GM12891 (cell line): ENCODE data around the gene MDGA2.
"Not testable (repeated sequence)": the region's sequence is repeated elsewhere in the genome, so short reads cannot be mapped to it uniquely, and the experiment has no call there.

Experiments used
- DNase-seq: peaks from one replicate; pipeline ENCODE4 v3.0.0; 2011; ENCODE audit warnings: low spot score; ENCODE audit not compliant: insufficient read length
- FAIRE-seq: peaks from 2 replicates; lab custom pipeline; 2011; peaks lifted over from hg19 to GRCh38; lab: Jason Lieb, UNC
- PAX5 ChIP-seq: IDR thresholded peaks from 2 replicates; pipeline ENCODE4 v1.6.1; 2011; ENCODE audit warnings: low read length, moderate library complexity, mild to moderate bottlenecking; ENCODE audit not compliant: insufficient read depth, severe bottlenecking
- POLR2A ChIP-seq: IDR thresholded peaks from 2 replicates; pipeline ENCODE4 v1.6.1; 2011; ENCODE audit warnings: low read depth, low read length, control low read depth
- POLR2AphosphoS5 ChIP-seq: IDR thresholded peaks from 2 replicates; pipeline ENCODE4 v1.6.1; 2011; ENCODE audit warnings: low read depth, low read length, control low read depth
- POU2F2 ChIP-seq: IDR thresholded peaks from 2 replicates; pipeline ENCODE4 v1.6.1; 2011; ENCODE audit warnings: low read depth, mild to moderate bottlenecking, control low read depth, low read length, moderate library complexity
- SPI1 ChIP-seq: IDR thresholded peaks from 2 replicates; pipeline ENCODE4 v1.6.1; 2011; ENCODE audit warnings: low read depth, low read length, control low read depth
- TAF1 ChIP-seq: IDR thresholded peaks from 2 replicates; pipeline ENCODE4 v1.6.1; 2011; ENCODE audit warnings: low read depth, low read length, control low read depth

The MDGA2 gene

DNA sequence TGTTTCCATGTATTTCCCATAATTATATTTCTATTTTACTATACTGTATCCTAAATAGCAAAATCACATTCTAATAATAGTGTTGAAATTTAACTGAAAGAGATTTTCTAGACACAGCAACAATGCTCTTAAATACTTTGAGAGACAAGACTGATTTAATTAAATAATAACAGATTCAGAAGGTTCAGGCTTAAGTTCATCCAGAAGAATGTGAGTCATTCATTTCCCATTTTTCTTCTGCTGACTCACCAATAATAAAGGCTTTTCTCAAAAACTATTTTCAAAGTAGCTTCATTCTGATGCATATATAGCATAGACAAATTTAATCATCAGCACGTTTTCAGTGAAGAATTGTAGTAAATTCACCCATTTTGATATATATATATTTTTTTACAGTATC, 481.4 kb downstream of the MDGA2 start:
- DNase-seq: no peak
- FAIRE-seq: no peak
- no peak for TF ChIP-seq POU2F2
- TF ChIP-seq POLR2AphosphoS5: no peak
- no peak for TF ChIP-seq POLR2A
- no peak for TF ChIP-seq TAF1
- no peak for TF ChIP-seq SPI1
- no peak for TF ChIP-seq PAX5

DNA sequence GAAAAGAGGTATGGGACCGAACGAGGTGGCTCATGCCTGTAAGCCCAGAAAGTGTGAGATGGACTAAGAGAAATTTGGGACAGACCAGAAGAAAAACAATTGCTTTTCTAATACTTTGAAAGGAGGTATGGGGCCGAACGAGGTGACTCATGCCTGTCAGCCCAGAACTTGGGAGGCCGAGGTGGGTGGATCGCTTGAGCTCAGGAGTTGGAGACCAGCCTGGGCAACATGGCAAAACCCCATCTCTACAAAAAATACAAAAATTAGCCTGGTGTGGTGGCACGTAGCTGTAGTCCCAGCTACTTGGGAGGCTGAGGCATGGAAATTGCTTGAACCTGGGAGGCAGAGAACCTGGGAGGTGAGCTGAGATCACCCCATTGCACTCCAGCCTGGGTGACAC, 483.2 kb downstream of the MDGA2 start:
- not testable (repeated sequence) for DNase-seq, FAIRE-seq

DNA sequence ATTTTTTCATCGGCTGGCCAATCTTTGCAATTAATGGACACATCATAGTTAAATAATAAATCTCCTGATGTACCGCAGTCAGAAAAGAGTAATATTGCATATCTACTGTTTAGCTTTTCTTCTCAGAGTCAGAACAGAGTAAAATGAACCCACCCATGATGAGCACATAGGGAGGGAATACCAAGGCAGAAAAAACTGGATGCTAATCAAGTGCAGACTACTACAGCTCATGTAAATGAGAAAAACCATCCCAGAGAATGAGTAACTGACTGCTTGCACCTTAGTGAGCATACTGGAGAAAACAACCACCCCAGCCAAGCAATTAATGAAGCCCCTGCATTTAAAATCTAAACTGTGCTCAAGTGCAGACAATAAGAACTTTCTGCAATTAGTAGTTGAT, 483.7 kb downstream of the MDGA2 start:
- no peak for TF ChIP-seq POLR2AphosphoS5
- TF ChIP-seq TAF1: no peak
- TF ChIP-seq POLR2A: no peak
- DNase-seq (no peak), FAIRE-seq (no peak)

DNA sequence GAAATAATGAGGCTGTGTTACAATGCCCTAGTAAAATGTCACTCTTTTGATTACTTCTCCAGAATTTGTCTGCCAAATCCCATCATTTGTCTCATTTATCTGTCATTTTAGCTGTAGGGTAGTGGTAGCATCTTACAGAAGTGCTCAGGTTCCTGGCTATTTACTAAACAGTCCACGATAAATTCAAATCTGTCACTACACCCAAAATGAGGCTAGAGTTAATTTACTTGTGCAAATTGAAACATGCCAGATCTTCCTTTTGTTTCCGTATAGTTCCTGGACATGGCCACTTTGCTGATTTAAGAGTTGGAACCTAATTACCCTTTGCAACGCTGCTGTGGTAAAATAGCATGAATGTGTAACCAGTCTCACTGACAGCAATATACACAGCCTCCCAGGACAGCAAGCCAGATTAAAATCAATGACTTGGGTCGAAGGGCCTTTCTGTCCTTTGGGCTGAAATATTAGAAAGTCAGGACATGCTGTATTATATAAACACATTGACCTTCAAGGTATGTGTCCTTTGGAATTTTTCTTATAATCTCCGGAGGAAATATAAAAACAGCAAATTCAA, 485.4 kb downstream of the MDGA2 start:
- TF ChIP-seq SPI1 (no peak), POU2F2 (no peak), TAF1 (no peak), POLR2A (no peak), POLR2AphosphoS5 (no peak)
- no peak for FAIRE-seq
- DNase-seq: no peak

DNA sequence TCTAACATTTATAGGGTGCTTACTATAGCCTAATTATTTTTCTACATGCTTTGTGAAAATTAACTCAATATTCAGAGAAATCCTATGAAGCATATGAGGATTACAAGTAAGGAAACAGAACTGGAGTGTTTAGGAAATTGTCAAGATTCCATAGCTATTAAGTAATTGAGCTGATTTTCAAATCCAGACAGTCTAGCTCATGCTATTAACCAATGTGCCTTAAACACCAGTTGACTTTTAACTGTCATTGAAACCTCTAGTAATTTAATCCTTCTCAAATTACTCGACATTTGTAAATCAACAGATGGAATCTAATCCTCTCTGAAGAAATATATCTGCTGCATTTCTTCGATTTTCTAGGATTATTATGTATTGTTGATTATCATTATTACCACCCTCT, 488.9 kb downstream of the MDGA2 start:
- FAIRE-seq (no peak), DNase-seq (no peak)
- TF ChIP-seq POLR2A: no peak
- TF ChIP-seq TAF1: no peak
- no peak for TF ChIP-seq SPI1
- TF ChIP-seq POU2F2: no peak
- no peak for TF ChIP-seq PAX5
- TF ChIP-seq POLR2AphosphoS5: no peak

DNA sequence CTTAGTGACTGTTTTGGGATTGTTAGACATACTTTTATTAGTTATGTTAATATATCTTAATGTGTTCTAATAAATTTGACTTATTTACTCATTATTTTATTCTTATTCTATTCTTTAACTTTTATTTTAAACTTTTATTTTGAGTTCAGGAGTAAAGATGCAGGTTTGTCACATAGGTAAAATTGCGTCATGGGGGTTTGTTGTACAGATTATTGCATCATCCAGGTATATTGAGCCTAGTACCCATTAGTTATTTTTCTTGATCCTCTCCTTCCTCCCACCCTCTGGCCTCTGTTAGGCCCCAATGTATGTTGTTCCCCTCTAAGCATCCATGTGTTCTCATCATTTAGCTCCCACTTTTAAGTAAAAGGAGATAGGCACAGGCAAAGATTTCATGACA, 495.5 kb downstream of the MDGA2 start:
- FAIRE-seq: no peak
- TF ChIP-seq SPI1: no peak
- no peak for TF ChIP-seq POLR2AphosphoS5
- no peak for TF ChIP-seq POU2F2
- TF ChIP-seq POLR2A: no peak
- TF ChIP-seq PAX5: no peak
- TF ChIP-seq TAF1: no peak
- DNase-seq: no peak

DNA sequence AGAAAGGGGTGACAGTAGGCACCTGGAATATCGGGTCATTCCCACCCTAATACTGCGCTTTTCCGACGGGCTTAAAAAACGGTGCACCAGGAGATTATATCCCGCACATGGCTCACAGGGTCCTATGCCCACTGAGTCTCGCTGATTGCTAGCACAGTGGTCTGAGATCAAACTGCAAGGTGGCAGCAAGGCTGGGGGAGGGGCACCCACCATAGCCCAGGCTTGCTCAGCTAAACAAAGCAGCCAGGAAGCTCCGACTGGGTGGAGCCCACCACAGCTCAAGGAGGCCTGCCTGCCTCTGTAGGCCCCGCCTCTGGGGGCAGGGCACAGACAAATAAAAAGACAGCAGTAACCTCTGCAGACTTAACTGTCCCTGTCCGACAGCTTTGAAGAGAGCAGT, 503.5 kb downstream of the MDGA2 start:
- not testable (repeated sequence) for FAIRE-seq, DNase-seq

DNA sequence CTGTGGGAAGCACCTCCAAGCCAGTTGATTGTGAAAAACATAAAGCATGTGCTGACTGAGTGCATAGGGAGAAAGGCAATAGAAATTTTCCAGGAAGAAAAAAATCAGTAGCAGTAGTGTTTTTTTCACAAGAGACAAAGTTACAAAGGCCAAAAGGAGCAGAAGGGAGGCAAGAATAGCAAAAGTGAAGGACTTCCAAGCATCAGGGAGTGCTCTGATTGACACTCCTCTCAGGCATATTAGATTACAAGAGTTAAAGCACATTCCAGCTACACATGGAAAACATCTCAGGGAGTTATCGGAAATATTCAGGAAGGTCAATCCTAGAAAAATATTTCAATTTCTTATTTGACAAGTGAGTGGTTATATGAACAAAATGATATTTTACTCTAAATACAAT, 508.0 kb downstream of the MDGA2 start:
- TF ChIP-seq POLR2AphosphoS5: no peak
- TF ChIP-seq PAX5: no peak
- TF ChIP-seq POLR2A: no peak
- TF ChIP-seq TAF1: no peak
- TF ChIP-seq SPI1: no peak
- TF ChIP-seq POU2F2: no peak
- DNase-seq (no peak), FAIRE-seq (no peak)

DNA sequence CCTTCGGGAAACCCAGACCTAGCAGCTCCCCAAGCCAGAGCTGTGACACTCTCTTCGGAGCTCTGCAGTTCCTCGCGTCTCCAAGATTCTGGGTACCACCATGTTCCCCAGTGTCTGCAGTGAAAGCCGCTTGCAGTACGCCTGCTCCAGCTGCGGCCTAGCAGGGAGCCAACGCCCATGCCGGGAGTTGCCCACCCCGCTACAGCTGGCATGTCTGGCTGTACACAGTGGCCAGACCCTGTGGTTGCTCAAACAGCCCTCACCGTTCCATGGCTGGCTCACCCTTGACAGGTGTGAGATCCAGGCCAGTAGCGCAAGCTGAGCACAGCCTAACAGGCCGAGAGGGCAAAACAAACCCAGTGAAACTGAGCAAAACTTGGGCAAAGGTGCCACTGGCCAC, 520.0 kb downstream of the MDGA2 start:
- FAIRE-seq: no peak
- TF ChIP-seq TAF1 (no peak), SPI1 (no peak), PAX5 (no peak)
- DNase-seq: no peak

DNA sequence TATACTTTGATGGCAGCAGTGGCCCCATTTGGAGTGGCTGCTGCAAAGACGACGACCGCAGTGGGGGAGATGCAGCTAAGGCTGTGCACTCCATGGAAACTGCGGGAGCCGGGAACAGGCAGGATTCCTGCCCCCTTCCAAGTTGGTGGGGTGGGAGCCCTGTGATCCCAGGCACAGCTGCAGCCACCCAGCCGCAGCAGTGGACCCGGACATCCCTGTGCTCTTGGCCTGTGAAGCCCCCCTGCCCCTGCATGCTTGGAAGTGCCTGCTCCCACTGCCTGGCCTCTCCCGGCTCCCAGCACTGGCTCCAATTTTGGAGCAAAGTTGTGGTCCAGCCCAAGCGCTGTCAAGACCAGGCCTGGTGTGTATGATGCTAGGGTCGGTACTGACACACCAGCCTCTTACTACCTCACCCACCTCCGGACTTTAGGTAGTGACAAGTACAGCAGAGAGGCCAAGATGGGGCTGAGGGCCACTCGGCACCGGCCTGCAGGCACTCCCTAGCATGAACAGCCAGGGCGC, 521.1 kb downstream of the MDGA2 start:
- FAIRE-seq (no peak), DNase-seq (no peak)
- TF ChIP-seq PAX5 (no peak), POLR2A (no peak), TAF1 (no peak), SPI1 (no peak), POU2F2 (no peak), POLR2AphosphoS5 (no peak)

DNA sequence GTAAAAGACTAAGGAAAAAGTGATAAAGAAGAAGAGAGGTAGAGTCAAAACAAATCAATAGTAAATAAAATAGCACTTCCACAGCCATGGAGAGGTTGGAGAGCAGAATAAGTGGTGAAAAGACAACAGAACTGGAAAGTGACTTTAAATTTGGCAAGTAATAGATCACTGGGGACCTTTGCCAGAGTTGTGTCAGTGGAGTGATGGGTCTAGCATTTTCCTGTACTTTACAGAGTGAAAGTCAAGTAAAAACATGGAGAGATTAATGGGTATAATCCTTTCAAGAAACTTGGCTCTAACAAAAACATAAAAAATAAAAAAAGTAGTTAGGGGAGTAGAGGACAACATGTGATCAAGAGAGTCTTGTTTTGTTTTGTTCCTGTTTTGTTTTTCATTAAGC, 521.7 kb downstream of the MDGA2 start:
- FAIRE-seq (no peak), DNase-seq (no peak)
- TF ChIP-seq POU2F2 (no peak), SPI1 (no peak), POLR2A (no peak), TAF1 (no peak), PAX5 (no peak), POLR2AphosphoS5 (no peak)
